GM12878 (cell line): ENCODE measurements around the gene POU3F3. TPM values are rescaled to one million over a fixed set of nuclear protein-coding genes. Genes with fewer than 3 reads are reported as not detected.

Experiments used
- ATAC-seq: fragments of 200-7000 bp; cut with Tn5 transposase; 3 replicates; pipeline ENCODE4 v1.9.1; 2020; ENCODE audit warnings: mild to moderate bottlenecking, moderate library complexity
- BruUV-seq: library from RNA; stranded (reverse); fragments of 400-500 nt; replicated peaks from 2 replicates; lab custom pipeline; 2021; lab: Mats Ljungman, UMichigan
- CTCF ChIA-PET: fragments of 300-600 bp; sonication (Branson Sonifier 250); formaldehyde crosslinking; extraction: SDS; loops from one replicate; lab custom pipeline; 2021; ENCODE audit warnings: inconsistent platforms; lab: Yijun Ruan, JAX
- POLR2A ChIA-PET: fragments of 350-600 bp; formaldehyde crosslinking; extraction: SDS; loops from one replicate; lab custom pipeline; 2021; ENCODE audit warnings: inconsistent platforms; lab: Charles Lee
- RAD21 ChIA-PET: fragments of 300-600 bp; sonication (Branson Sonifier 250); formaldehyde crosslinking; loops from one replicate; lab custom pipeline; 2023; ENCODE audit warnings: antibody characterized with exemption; ENCODE audit not compliant: unreplicated experiment; lab: Charles Lee
- SMC1A ChIA-PET: fragments of 300-600 bp; sonication (Branson Sonifier 250); formaldehyde crosslinking; loops from one replicate; lab custom pipeline; 2023; ENCODE audit not compliant: unreplicated experiment, uncharacterized antibody; lab: Charles Lee
- DNase-seq: peaks from one replicate; pipeline ENCODE4 v3.0.0-alpha.2; 2011; ENCODE audit warnings: low read depth, low spot score
- FAIRE-seq: peaks from 3 replicates; lab custom pipeline; 2011; peaks lifted over from hg19 to GRCh38; lab: Jason Lieb, UNC
- H2AFZ ChIP-seq: 2 replicates; pipeline ENCODE4 v1.6.0; 2011; ENCODE audit warnings: low read depth, low read length, control low read depth; ENCODE audit not compliant: control insufficient read depth
- H3K27ac ChIP-seq: 2 replicates; pipeline ENCODE4 v1.5.1; 2011; ENCODE audit warnings: control low read depth; ENCODE audit not compliant: control insufficient read depth, insufficient read depth
- H3K27me3 ChIP-seq, 2 experiments: replicated peaks in 1 of 2; 2 replicates each; pipeline versions ENCODE4 v1.6.0 to v1.6.1; 2011; ENCODE audit warnings: low read length in 1 of 2; ENCODE audit not compliant: control insufficient read depth in 2 of 2, insufficient read depth in 2 of 2
- H3K36me3 ChIP-seq, 2 experiments: 2 replicates each; pipeline ENCODE4 v1.5.1; 2011; ENCODE audit warnings: low read length in 1 of 2; ENCODE audit not compliant: control insufficient read depth in 2 of 2, insufficient read depth in 2 of 2
- H3K4me1 ChIP-seq: 2 replicates; pipeline ENCODE4 v1.6.1; 2011; ENCODE audit warnings: mild to moderate bottlenecking, low read length, moderate library complexity, mixed read lengths; ENCODE audit not compliant: control insufficient read depth, insufficient read depth
- H3K4me2 ChIP-seq: 2 replicates; pipeline ENCODE4 v1.6.0; 2011; ENCODE audit warnings: control low read depth; ENCODE audit not compliant: control insufficient read depth, insufficient read depth
- H3K4me3 ChIP-seq: fragments of 200-600 bp; sonication (generic); 2 replicates; pipeline ENCODE4 v1.5.1; 2016
- H3K79me2 ChIP-seq: 2 replicates; pipeline ENCODE4 v1.6.0; 2011; ENCODE audit warnings: low read length; ENCODE audit not compliant: control insufficient read depth, insufficient read depth
- H3K9ac ChIP-seq: 2 replicates; pipeline ENCODE4 v1.8.0; 2011; ENCODE audit warnings: low read length, control low read depth, mixed read lengths; ENCODE audit not compliant: control insufficient read depth, insufficient read depth
- H3K9me3 ChIP-seq: replicated peaks from 3 replicates; pipeline ENCODE4 v1.5.1; 2011; ENCODE audit warnings: mild to moderate bottlenecking, low read length; ENCODE audit not compliant: control insufficient read depth, insufficient read depth
- H4K20me1 ChIP-seq: 2 replicates; pipeline ENCODE4 v1.6.0; 2011; ENCODE audit not compliant: control insufficient read depth, insufficient read depth
- BACH1 ChIP-seq: fragments of 450-650 bp; IDR thresholded peaks from 2 replicates; pipeline ENCODE4 v1.6.1; 2017; ENCODE audit warnings: mild to moderate bottlenecking, borderline replicate concordance
- BCL11A ChIP-seq: IDR thresholded peaks from 2 replicates; pipeline ENCODE4 v1.6.1; 2011; ENCODE audit warnings: low read depth, low read length
- whole genome bisulfite sequencing: methylation state at CpG from one replicate; pipeline ENCODE4 v1.1.6; 2016; ENCODE audit warnings: low lambda C conversion rate; ENCODE audit not compliant: insufficient replicate concordance, insufficient coverage; ENCODE audit errors: missing lambda C conversion rate; 5-methylcytosine and 5-hydroxymethylcytosine counted together
- in situ Hi-C: fragments of 300-500 bp; cut with MboI; formaldehyde crosslinking; loops from 9 replicates; pipeline ENCODE4 v1.14.3; 2018; ENCODE audit warnings: mixed read lengths
- intact Hi-C: fragments of 100-400 bp; cut with micrococcal nuclease; formaldehyde crosslinking; loops from one replicate; pipeline ENCODE4 v1.14.2; 2022; ENCODE audit not compliant: unreplicated experiment
- polyA plus RNA-seq, 11 experiments: library from polyadenylated mRNA; depleted of rRNA in 4 of 11; unstranded in 6 of 11; stranded (reverse) in 5 of 11; fragments of >200 nt; fragmentation: Nextera tagmentation in 4 of 11; fragmentation: Illumina TruSeq in 1 of 11; extraction: Ambion mirVana in 4 of 11; extraction: Trizol in 1 of 11; gene quantifications; 1 replicate in 1 of 11; 2 replicates in 10 of 11; pipeline versions ENCODE4 v1.2.1 to v1.2.3, GENCODE V29; 2011 to 2016; ENCODE audit warnings: inconsistent platforms in 2 of 11, missing spikeins in 2 of 11, low read depth in 1 of 11
- total RNA-seq, 4 experiments: library from RNA; depleted of rRNA in 3 of 4; stranded (reverse); fragments of >200 nt in 3 of 4; fragmentation: Illumina TruSeq in 1 of 4; extraction: Trizol in 1 of 4; gene quantifications; 2 replicates each; pipeline versions ENCODE4 v1.2.1 to v1.2.3, GENCODE V29; 2013 to 2021
- TF ChIP-seq, protein P1 (sequence below): IDR thresholded peaks from 2 replicates; pipeline ENCODE4 v1.6.1; 2011; ENCODE audit warnings: mild to moderate bottlenecking, low read depth, low read length, moderate library complexity; ENCODE audit not compliant: insufficient replicate concordance
- TF ChIP-seq, protein P2 (sequence below): IDR thresholded peaks from 2 replicates; pipeline ENCODE4 v1.6.1; 2011; ENCODE audit warnings: low read depth, low read length, improper control_type of control experiment, borderline replicate concordance

Gene POU3F3
- total and polyA plus RNA-seq, 10 of the 15 experiments (the other 5 are each of a cell fraction or from before 2014, with no cell fraction given) = not detected

DNA sequence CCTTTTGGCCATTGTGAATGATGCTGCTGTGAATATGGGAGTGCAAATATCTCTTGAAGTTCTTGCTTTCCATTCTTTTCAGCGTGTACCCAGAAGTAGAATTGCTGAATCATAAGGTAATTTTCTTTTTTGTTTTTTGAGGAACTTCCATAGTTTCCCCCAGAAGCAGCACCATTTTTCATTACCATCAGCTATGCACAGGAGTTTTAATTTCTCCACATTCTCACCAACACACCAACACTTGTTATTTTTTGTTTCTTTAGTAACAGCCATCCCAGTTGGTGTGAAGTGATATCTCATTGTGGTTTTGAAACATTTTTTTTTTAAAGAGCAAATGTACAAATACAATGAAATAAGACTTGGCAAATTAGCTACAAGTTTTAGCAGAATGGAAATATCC is 21.3 kb downstream of the POU3F3 start:
- Histone ChIP-seq H3K9ac (no peak overlapping the region), H4K20me1 (no peaks in the 10 kb centered on the region), H3K79me2 (no peaks in the 10 kb centered on the region), H2AFZ (no peak overlapping the region), H3K4me1 (no peaks in the 10 kb centered on the region), H3K4me3 (no peak overlapping the region), H3K9me3 (no peaks in the 10 kb centered on the region), H3K27me3 (peaks cover 11 to 20% of the 10 kb centered on the region in 2 experiments), H3K27ac (no peak overlapping the region), H3K36me3 (no peaks in the 10 kb centered on the region), H3K4me2 (no peak overlapping the region)
- ChIA-PET RAD21 (no interaction called here), POLR2A (no interaction called here), SMC1A (no interaction called here), CTCF (interaction anchor here (1.4 kb wide), 1 partner anchor 26 kb away, joined by 3 read pairs; no protein-coding TSS in a partner anchor)
- in situ Hi-C loops (loop anchor here (10.0 kb wide), 1 partner anchor 1710 kb away; no protein-coding TSS in a partner anchor), intact Hi-C loops (no loop called here)
- FAIRE-seq = no peak
- no peak for TF ChIP-seq BCL11A
- TF ChIP-seq, protein P1, sequence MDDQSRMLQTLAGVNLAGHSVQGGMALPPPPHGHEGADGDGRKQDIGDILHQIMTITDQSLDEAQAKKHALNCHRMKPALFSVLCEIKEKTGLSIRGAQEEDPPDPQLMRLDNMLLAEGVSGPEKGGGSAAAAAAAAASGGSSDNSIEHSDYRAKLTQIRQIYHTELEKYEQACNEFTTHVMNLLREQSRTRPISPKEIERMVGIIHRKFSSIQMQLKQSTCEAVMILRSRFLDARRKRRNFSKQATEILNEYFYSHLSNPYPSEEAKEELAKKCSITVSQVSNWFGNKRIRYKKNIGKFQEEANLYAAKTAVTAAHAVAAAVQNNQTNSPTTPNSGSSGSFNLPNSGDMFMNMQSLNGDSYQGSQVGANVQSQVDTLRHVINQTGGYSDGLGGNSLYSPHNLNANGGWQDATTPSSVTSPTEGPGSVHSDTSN = no peak
- TF ChIP-seq, protein P2, sequence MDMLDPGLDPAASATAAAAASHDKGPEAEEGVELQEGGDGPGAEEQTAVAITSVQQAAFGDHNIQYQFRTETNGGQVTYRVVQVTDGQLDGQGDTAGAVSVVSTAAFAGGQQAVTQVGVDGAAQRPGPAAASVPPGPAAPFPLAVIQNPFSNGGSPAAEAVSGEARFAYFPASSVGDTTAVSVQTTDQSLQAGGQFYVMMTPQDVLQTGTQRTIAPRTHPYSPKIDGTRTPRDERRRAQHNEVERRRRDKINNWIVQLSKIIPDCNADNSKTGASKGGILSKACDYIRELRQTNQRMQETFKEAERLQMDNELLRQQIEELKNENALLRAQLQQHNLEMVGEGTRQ = no peak
- no peak for TF ChIP-seq BACH1
- no peak for DNase-seq
- BruUV-seq = no TSS peak
- WGBS = 0% methylated on average over 1 of the region's 1 CpG
- ATAC-seq = no peak
